CD4-positive, alpha-beta T cell treated with Interleukin-10 for 1 hour (primary cell): Measurements from ENCODE around the gene FASTKD2.

Experiments
- DNase-seq: peaks from one replicate; pipeline ENCODE4 v3.0.0-alpha.2; 2020

FASTKD2 gene

DNA sequence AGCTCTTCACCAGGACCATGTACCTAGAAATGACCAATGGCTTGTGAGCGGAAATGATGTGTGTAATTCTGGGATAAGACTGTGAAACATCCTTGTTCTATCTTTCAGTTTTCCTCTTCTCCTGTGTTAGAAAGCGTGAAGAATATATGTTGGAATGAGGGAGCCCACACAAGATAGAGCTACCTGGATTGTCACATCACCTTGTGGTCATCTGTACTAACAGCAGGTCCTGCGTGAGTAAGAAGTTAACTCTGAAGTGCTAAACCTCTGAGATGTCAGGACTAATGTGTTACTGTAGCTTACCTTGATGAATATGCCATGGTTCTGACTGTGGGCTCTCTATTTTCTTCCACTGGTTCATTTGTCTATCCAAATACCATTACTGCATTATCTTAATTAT lies 75.6 kb downstream of the FASTKD2 start:
- DNase-seq: no peak
